KMS-11 (cell line): ENCODE measurements around the gene MYOD1.

Source experiments
- H2AFZ ChIP-seq: fragments of 200-600 bp; sonication (generic); 2 replicates; pipeline ENCODE4 v1.6.1; 2016; ENCODE audit warnings: antibody characterized with exemption, mixed run types, low read depth
- H3K27ac ChIP-seq: fragments of 200-600 bp; sonication (generic); 2 replicates; pipeline ENCODE4 v1.6.1; 2016; ENCODE audit warnings: mild to moderate bottlenecking, mixed run types
- H3K27me3 ChIP-seq: fragments of 200-600 bp; sonication (generic); 2 replicates; pipeline ENCODE4 v1.6.1; 2017; ENCODE audit warnings: mild to moderate bottlenecking, low read depth, mixed run types, moderate library complexity; ENCODE audit not compliant: insufficient read depth
- H3K36me3 ChIP-seq: fragments of 200-600 bp; sonication (generic); 2 replicates; pipeline ENCODE4 v1.6.1; 2017; ENCODE audit warnings: mild to moderate bottlenecking, mixed run types; ENCODE audit not compliant: insufficient read depth
- H3K4me1 ChIP-seq: fragments of 200-600 bp; sonication (generic); 2 replicates; pipeline ENCODE4 v1.6.1; 2016; ENCODE audit warnings: mild to moderate bottlenecking, low read depth, mixed run types; ENCODE audit not compliant: poor library complexity, severe bottlenecking
- H3K4me2 ChIP-seq: fragments of 200-600 bp; sonication (generic); 2 replicates; pipeline ENCODE4 v1.7.0; 2016; ENCODE audit warnings: mild to moderate bottlenecking, mixed run types
- H3K4me3 ChIP-seq: fragments of 200-600 bp; sonication (generic); IDR thresholded peaks from 2 replicates; pipeline ENCODE4 v1.6.1; 2017; ENCODE audit warnings: low read depth, low read length, mixed read lengths; ENCODE audit not compliant: insufficient read depth
- H3K79me2 ChIP-seq: fragments of 200-600 bp; sonication (generic); 2 replicates; pipeline ENCODE4 v1.6.1; 2016; ENCODE audit warnings: low read depth, mixed run types; ENCODE audit not compliant: insufficient read depth
- H3K9ac ChIP-seq: fragments of 200-600 bp; sonication (generic); 2 replicates; pipeline ENCODE4 v1.6.1; 2016; ENCODE audit warnings: mild to moderate bottlenecking, mixed run types
- H4K20me1 ChIP-seq: fragments of 200-600 bp; sonication (generic); 2 replicates; pipeline ENCODE4 v1.6.1; 2016; ENCODE audit warnings: mild to moderate bottlenecking, mixed run types; ENCODE audit not compliant: insufficient read depth
- TF ChIP-seq, protein P1 (sequence below): fragments of 200-600 bp; sonication (generic); conservative IDR thresholded peaks from 2 replicates; pipeline ENCODE4 v1.6.1; 2017; ENCODE audit warnings: low read depth, mild to moderate bottlenecking, antibody characterized with exemption, low read length, moderate library complexity, mixed read lengths

Gene MYOD1

GRCh38 chr11:17735818-17736578 lies 16.6 kb downstream of the MYOD1 start:
- no peak overlapping the region for H3K4me2 ChIP-seq
- H4K20me1 ChIP-seq = no peaks in the 10 kb centered on the region
- no peaks in the 10 kb centered on the region for H3K79me2 ChIP-seq
- no peaks in the 10 kb centered on the region; the same call in 1 of the 2 replicates for H3K27me3 ChIP-seq
- no peak overlapping the region for H2AFZ ChIP-seq
- H3K4me3 ChIP-seq = no peak overlapping the region
- no peak overlapping the region for H3K9ac ChIP-seq
- H3K27ac ChIP-seq = no peak overlapping the region
- no peaks in the 10 kb centered on the region for H3K36me3 ChIP-seq
- TF ChIP-seq, protein P1, sequence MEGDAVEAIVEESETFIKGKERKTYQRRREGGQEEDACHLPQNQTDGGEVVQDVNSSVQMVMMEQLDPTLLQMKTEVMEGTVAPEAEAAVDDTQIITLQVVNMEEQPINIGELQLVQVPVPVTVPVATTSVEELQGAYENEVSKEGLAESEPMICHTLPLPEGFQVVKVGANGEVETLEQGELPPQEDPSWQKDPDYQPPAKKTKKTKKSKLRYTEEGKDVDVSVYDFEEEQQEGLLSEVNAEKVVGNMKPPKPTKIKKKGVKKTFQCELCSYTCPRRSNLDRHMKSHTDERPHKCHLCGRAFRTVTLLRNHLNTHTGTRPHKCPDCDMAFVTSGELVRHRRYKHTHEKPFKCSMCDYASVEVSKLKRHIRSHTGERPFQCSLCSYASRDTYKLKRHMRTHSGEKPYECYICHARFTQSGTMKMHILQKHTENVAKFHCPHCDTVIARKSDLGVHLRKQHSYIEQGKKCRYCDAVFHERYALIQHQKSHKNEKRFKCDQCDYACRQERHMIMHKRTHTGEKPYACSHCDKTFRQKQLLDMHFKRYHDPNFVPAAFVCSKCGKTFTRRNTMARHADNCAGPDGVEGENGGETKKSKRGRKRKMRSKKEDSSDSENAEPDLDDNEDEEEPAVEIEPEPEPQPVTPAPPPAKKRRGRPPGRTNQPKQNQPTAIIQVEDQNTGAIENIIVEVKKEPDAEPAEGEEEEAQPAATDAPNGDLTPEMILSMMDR = no peak
- no peaks in the 10 kb centered on the region for H3K4me1 ChIP-seq

GRCh38 chr11:17736579-17736893 lies 17.2 kb downstream of the MYOD1 start:
- Histone ChIP-seq H3K27ac (no peak overlapping the region), H3K27me3 (no peaks in the 10 kb centered on the region; the same call in 1 of the 2 replicates), H3K9ac (no peak overlapping the region), H4K20me1 (no peaks in the 10 kb centered on the region), H3K4me2 (no peak overlapping the region), H3K79me2 (no peaks in the 10 kb centered on the region), H3K4me3 (no peak overlapping the region), H2AFZ (no peak overlapping the region), H3K36me3 (no peaks in the 10 kb centered on the region), H3K4me1 (no peaks in the 10 kb centered on the region)
- TF ChIP-seq, protein P1 = no peak

GRCh38 chr11:17736930-17737817 lies 17.8 kb downstream of the MYOD1 start:
- Histone ChIP-seq H3K36me3 (no peaks in the 10 kb centered on the region), H3K4me2 (no peak overlapping the region), H3K4me1 (no peaks in the 10 kb centered on the region), H3K27ac (no peak overlapping the region), H3K27me3 (no peaks in the 10 kb centered on the region; the same call in 1 of the 2 replicates), H3K79me2 (no peaks in the 10 kb centered on the region), H3K4me3 (no peak overlapping the region), H2AFZ (no peak overlapping the region), H3K9ac (no peak overlapping the region), H4K20me1 (no peaks in the 10 kb centered on the region)
- TF ChIP-seq, protein P1 = no peak

GRCh38 chr11:17738151-17738973 lies 19.0 kb downstream of the MYOD1 start:
- no peak overlapping the region for H3K4me2 ChIP-seq

More at GRCh38 chr11:17738151-17738973, 19.0 kb downstream of the MYOD1 start:
- Histone ChIP-seq H3K9ac (no peak overlapping the region), H3K27me3 (no peaks in the 10 kb centered on the region; the same call in 1 of the 2 replicates), H2AFZ (no peak overlapping the region), H3K36me3 (no peaks in the 10 kb centered on the region), H3K79me2 (no peaks in the 10 kb centered on the region), H3K4me3 (no peak overlapping the region), H4K20me1 (no peaks in the 10 kb centered on the region), H3K27ac (no peak overlapping the region), H3K4me1 (no peaks in the 10 kb centered on the region)
- TF ChIP-seq, protein P1 = no peak
